Measurements from ENCODE around the gene TMEM151B.
A peak's percentile ranks its signal among the peaks of the same experiment; 100 is the strongest.

Gene TMEM151B

GRCh38 chr6:44332585-44332984, 62.3 kb downstream of the TMEM151B start:
- DNase-seq (ENCODE audit: low read depth), result peak; percentile 38

GRCh38 chr6:44333273-44333919, 63.1 kb downstream of the TMEM151B start:
- in situ Hi-C loops (cut with HindIII; ENCODE audit: low sequenced_read_pairs), result no loop called here
- no peak for DNase-seq (ENCODE audit: low read depth)
- no peak overlapping the region for H3K4me3 ChIP-seq (ENCODE audit: low read depth, low read length)
- no peak for TF ChIP-seq CTCF (IDR thresholded peaks at IDR 0.05; ENCODE audit: low read depth, low read length, missing control alignments)

More at GRCh38 chr6:44332585-44332984, 62.3 kb downstream of the TMEM151B start:
- in situ Hi-C loops (cut with HindIII; ENCODE audit: low sequenced_read_pairs), result no loop called here
- H3K4me3 ChIP-seq (ENCODE audit: low read depth, low read length), result no peak overlapping the region
- no peak for TF ChIP-seq CTCF (IDR thresholded peaks at IDR 0.05; ENCODE audit: low read depth, low read length, missing control alignments)

GRCh38 chr6:44333942-44334341, 63.7 kb downstream of the TMEM151B start:
- no peak for TF ChIP-seq CTCF (IDR thresholded peaks at IDR 0.05; ENCODE audit: low read depth, low read length, missing control alignments)
- in situ Hi-C loops (cut with HindIII; ENCODE audit: low sequenced_read_pairs), result no loop called here
- DNase-seq (ENCODE audit: low read depth), result no peak
- H3K4me3 ChIP-seq (ENCODE audit: low read depth, low read length), result no peak overlapping the region

- in situ Hi-C loops (cut with HindIII; ENCODE audit: low sequenced_read_pairs), result no loop called here
- no peak for TF ChIP-seq CTCF (IDR thresholded peaks at IDR 0.05; ENCODE audit: low read depth, low read length, missing control alignments)
- no peak overlapping the region for H3K4me3 ChIP-seq (ENCODE audit: low read depth, low read length)
- DNase-seq (ENCODE audit: low read depth), result no peak
Measured at GRCh38 chr6:44335631-44336030, 65.4 kb downstream of the TMEM151B start.

- in situ Hi-C loops (cut with HindIII; ENCODE audit: low sequenced_read_pairs), result no loop called here
- DNase-seq (ENCODE audit: low read depth), result peak; percentile 31
- H3K4me3 ChIP-seq (ENCODE audit: low read depth, low read length), result no peak overlapping the region
- TF ChIP-seq CTCF (IDR thresholded peaks at IDR 0.05; ENCODE audit: low read depth, low read length, missing control alignments), result peak; percentile 80
Measured at GRCh38 chr6:44338228-44339122, 68.2 kb downstream of the TMEM151B start.

- in situ Hi-C loops (cut with HindIII; ENCODE audit: low sequenced_read_pairs), result no loop called here
- H3K4me3 ChIP-seq (ENCODE audit: low read depth, low read length), result no peak overlapping the region
- DNase-seq (ENCODE audit: low read depth), result no peak
- no peak for TF ChIP-seq CTCF (IDR thresholded peaks at IDR 0.05; ENCODE audit: low read depth, low read length, missing control alignments)
Measured at GRCh38 chr6:44339301-44339700, 69.1 kb downstream of the TMEM151B start.
